Measurements from ENCODE around the gene RDX.

The RDX gene

GRCh38 chr11:110295531-110296225, 736 bp downstream of the RDX start:
- DNase-seq = peak; percentile 10 to 46
- H3K18ac ChIP-seq (ENCODE audit: low read length) = peak overlapping the region; percentile 99
- peak overlapping the region; percentile 99 for H3K27ac ChIP-seq (ENCODE audit: low read depth, low read length)
- H3K79me1 ChIP-seq (ENCODE audit: low read length) = peaks cover 34% of the 10 kb centered on the region
- peak overlapping the region; percentile 100 for H2BK5ac ChIP-seq (ENCODE audit: low read depth, low read length, poor library complexity)
- peak overlapping the region; percentile 100 for H4K91ac ChIP-seq (ENCODE audit: low read depth, low read length)
- peak overlapping the region; percentile 100 for H3K9ac ChIP-seq (ENCODE audit: low read length)
- H3K79me2 ChIP-seq (ENCODE audit: control insufficient read depth, insufficient read depth, low read length, poor library complexity) = peaks cover 31% of the 10 kb centered on the region
- H3K4me1 ChIP-seq (ENCODE audit: control insufficient read depth in 1 of 2, insufficient read depth in 2 of 2, low read length in 2 of 2) = peaks cover 18 to 27% of the 10 kb centered on the region in 2 experiments
- H2AK5ac ChIP-seq (ENCODE audit: low read length) = peak overlapping the region; percentile 100
- H3K27me3 ChIP-seq (ENCODE audit: insufficient read depth, low read length) = no peaks in the 10 kb centered on the region
- peak overlapping the region; percentile 90 for H2BK12ac ChIP-seq (ENCODE audit: low read length)
- H3K4me3 ChIP-seq (ENCODE audit: low read depth, low read length) = peak overlapping the region; percentile 96
- H3K4ac ChIP-seq (ENCODE audit: low read depth, low read length) = peak overlapping the region; percentile 100
- no peak overlapping the region for H3K23ac ChIP-seq (ENCODE audit: low read length)
- H2BK120ac ChIP-seq (ENCODE audit: insufficient read depth, low read length, poor library complexity) = peak overlapping the region; percentile 100
- peak overlapping the region; percentile 100 for H3K14ac ChIP-seq (ENCODE audit: low read length)
- peaks cover under 1% of the 10 kb centered on the region for H3K9me3 ChIP-seq (ENCODE audit: insufficient read depth, low read depth, low read length)
- peak overlapping the region; percentile 99 for H4K12ac ChIP-seq (ENCODE audit: low read depth, low read length)
- no CpG with 5 or more reads among the region's 39 CpGs for WGBS (ENCODE audit: extremely low coverage, insufficient coverage, insufficient read length)
- peak overlapping the region; percentile 93 for H4K8ac ChIP-seq (ENCODE audit: low read depth, low read length)
- peaks cover 5 to 7% of the 10 kb centered on the region in 2 experiments for H3K36me3 ChIP-seq (ENCODE audit: control insufficient read depth in 1 of 2, insufficient read depth in 2 of 2, low read length in 2 of 2)
- peak overlapping the region; percentile 83 for H2AFZ ChIP-seq (ENCODE audit: insufficient read depth, low read length, poor library complexity)
- peak overlapping the region; percentile 67 for H3K4me2 ChIP-seq (ENCODE audit: low read length)

DNA sequence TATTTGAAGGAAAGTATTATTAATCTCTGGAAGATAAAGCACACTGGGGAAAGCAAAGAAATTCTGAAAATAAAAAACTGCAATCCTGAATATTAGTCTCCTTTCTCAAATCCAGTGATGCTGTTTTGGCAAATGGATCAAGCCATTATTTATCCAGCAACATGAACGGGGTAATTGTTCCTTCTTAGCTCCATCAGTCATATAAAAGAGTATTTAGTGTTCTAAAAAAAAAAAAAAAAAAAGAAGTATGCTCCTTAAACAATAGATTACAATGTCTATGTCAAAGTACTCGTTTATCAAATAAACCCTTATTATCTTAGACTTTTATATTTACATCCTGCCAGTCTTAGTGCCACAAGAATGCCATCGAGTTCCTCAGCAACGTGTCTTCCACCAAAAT, 1.3 kb downstream of the RDX start:
- Histone ChIP-seq H2BK120ac (ENCODE audit: insufficient read depth, low read length, poor library complexity) (no peak overlapping the region), H3K27me3 (ENCODE audit: insufficient read depth, low read length) (no peaks in the 10 kb centered on the region), H3K79me2 (ENCODE audit: control insufficient read depth, insufficient read depth, low read length, poor library complexity) (peaks cover 33% of the 10 kb centered on the region), H2BK5ac (ENCODE audit: low read depth, low read length, poor library complexity) (no peak overlapping the region), H4K8ac (ENCODE audit: low read depth, low read length) (no peak overlapping the region), H2BK12ac (ENCODE audit: low read length) (no peak overlapping the region), H3K14ac (ENCODE audit: low read length) (no peak overlapping the region), H3K23ac (ENCODE audit: low read length) (no peak overlapping the region), H3K36me3 (ENCODE audit: control insufficient read depth in 1 of 2, insufficient read depth in 2 of 2, low read length in 2 of 2) (peaks cover 5 to 7% of the 10 kb centered on the region in 2 experiments), H3K9ac (ENCODE audit: low read length) (no peak overlapping the region), H3K4me3 (ENCODE audit: low read depth, low read length) (no peak overlapping the region), H3K4ac (ENCODE audit: low read depth, low read length) (no peak overlapping the region), H3K4me2 (ENCODE audit: low read length) (peak overlapping the region; percentile 67), H4K91ac (ENCODE audit: low read depth, low read length) (no peak overlapping the region), H3K27ac (ENCODE audit: low read depth, low read length) (no peak overlapping the region), H3K18ac (ENCODE audit: low read length) (no peak overlapping the region), H2AFZ (ENCODE audit: insufficient read depth, low read length, poor library complexity) (no peak overlapping the region), H4K12ac (ENCODE audit: low read depth, low read length) (no peak overlapping the region), H3K4me1 (ENCODE audit: control insufficient read depth in 1 of 2, insufficient read depth in 2 of 2, low read length in 2 of 2) (peaks cover 17 to 27% of the 10 kb centered on the region in 2 experiments), H3K79me1 (ENCODE audit: low read length) (peaks cover 34% of the 10 kb centered on the region), H3K9me3 (ENCODE audit: insufficient read depth, low read depth, low read length) (no peaks in the 10 kb centered on the region), H2AK5ac (ENCODE audit: low read length) (no peak overlapping the region)
- WGBS (ENCODE audit: extremely low coverage, insufficient coverage, insufficient read length) = no CpG with 5 or more reads among the region's 4 CpGs
- DNase-seq = no peak

GRCh38 chr11:110294509-110294908, 1.9 kb downstream of the RDX start:
- no peak overlapping the region for H2BK5ac ChIP-seq (ENCODE audit: low read depth, low read length, poor library complexity)
- DNase-seq = no peak
- peaks cover 29% of the 10 kb centered on the region for H3K79me1 ChIP-seq (ENCODE audit: low read length)
- no peak overlapping the region for H4K8ac ChIP-seq (ENCODE audit: low read depth, low read length)
- no peak overlapping the region for H3K4me3 ChIP-seq (ENCODE audit: low read depth, low read length)
- H3K4me1 ChIP-seq (ENCODE audit: control insufficient read depth in 1 of 2, insufficient read depth in 2 of 2, low read length in 2 of 2) = peaks cover 14 to 24% of the 10 kb centered on the region in 2 experiments
- no peak overlapping the region for H3K9ac ChIP-seq (ENCODE audit: low read length)
- peak overlapping the region; percentile 62 for H3K4me2 ChIP-seq (ENCODE audit: low read length)
- no peak overlapping the region for H4K12ac ChIP-seq (ENCODE audit: low read depth, low read length)
- no peak overlapping the region for H3K27ac ChIP-seq (ENCODE audit: low read depth, low read length)
- H3K79me2 ChIP-seq (ENCODE audit: control insufficient read depth, insufficient read depth, low read length, poor library complexity) = peaks cover 37% of the 10 kb centered on the region
- H3K23ac ChIP-seq (ENCODE audit: low read length) = no peak overlapping the region
- no peak overlapping the region for H2AK5ac ChIP-seq (ENCODE audit: low read length)
- no peaks in the 10 kb centered on the region for H3K9me3 ChIP-seq (ENCODE audit: insufficient read depth, low read depth, low read length)
- no peak overlapping the region for H3K4ac ChIP-seq (ENCODE audit: low read depth, low read length)
- H2BK12ac ChIP-seq (ENCODE audit: low read length) = no peak overlapping the region
- no peaks in the 10 kb centered on the region for H3K27me3 ChIP-seq (ENCODE audit: insufficient read depth, low read length)
- H4K91ac ChIP-seq (ENCODE audit: low read depth, low read length) = no peak overlapping the region
- no peak overlapping the region for H3K18ac ChIP-seq (ENCODE audit: low read length)
- H3K14ac ChIP-seq (ENCODE audit: low read length) = no peak overlapping the region
- H2BK120ac ChIP-seq (ENCODE audit: insufficient read depth, low read length, poor library complexity) = no peak overlapping the region
- peaks cover 5 to 7% of the 10 kb centered on the region in 2 experiments for H3K36me3 ChIP-seq (ENCODE audit: control insufficient read depth in 1 of 2, insufficient read depth in 2 of 2, low read length in 2 of 2)
- no peak overlapping the region for H2AFZ ChIP-seq (ENCODE audit: insufficient read depth, low read length, poor library complexity)
- 100% methylated on average over 1 of the region's 6 CpGs for WGBS (ENCODE audit: extremely low coverage, insufficient coverage, insufficient read length)

DNA sequence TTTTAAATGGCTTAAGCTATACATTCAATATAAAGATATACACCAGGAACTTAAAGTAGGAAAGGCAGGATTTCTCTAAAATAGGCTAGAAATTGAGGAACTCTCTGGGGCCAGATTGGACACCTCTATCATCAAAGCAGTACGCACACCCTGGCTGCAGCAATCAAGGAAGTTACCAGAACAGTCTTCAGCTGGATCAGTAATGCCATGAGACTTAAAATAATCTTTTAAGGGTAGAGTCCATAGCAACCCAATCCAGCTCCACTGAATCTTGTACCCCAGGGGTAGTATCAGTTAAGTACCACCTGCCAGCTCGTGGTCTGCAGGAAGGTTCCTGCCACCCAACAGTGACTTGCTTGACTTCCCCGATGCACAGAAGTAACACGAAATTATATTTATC, 3.0 kb downstream of the RDX start:
- no CpG with 5 or more reads among the region's 4 CpGs for WGBS (ENCODE audit: extremely low coverage, insufficient coverage, insufficient read length)
- Histone ChIP-seq H2BK120ac (ENCODE audit: insufficient read depth, low read length, poor library complexity) (no peak overlapping the region), H4K12ac (ENCODE audit: low read depth, low read length) (no peak overlapping the region), H3K14ac (ENCODE audit: low read length) (no peak overlapping the region), H3K4me1 (ENCODE audit: control insufficient read depth in 1 of 2, insufficient read depth in 2 of 2, low read length in 2 of 2) (peaks cover 10 to 13% of the 10 kb centered on the region in 2 experiments), H3K79me2 (ENCODE audit: control insufficient read depth, insufficient read depth, low read length, poor library complexity) (peaks cover 38% of the 10 kb centered on the region), H3K4me2 (ENCODE audit: low read length) (peak overlapping the region; percentile 50), H3K27ac (ENCODE audit: low read depth, low read length) (no peak overlapping the region), H3K9ac (ENCODE audit: low read length) (no peak overlapping the region), H3K4me3 (ENCODE audit: low read depth, low read length) (no peak overlapping the region), H3K9me3 (ENCODE audit: insufficient read depth, low read depth, low read length) (no peaks in the 10 kb centered on the region), H3K27me3 (ENCODE audit: insufficient read depth, low read length) (no peaks in the 10 kb centered on the region), H2AFZ (ENCODE audit: insufficient read depth, low read length, poor library complexity) (no peak overlapping the region), H3K79me1 (ENCODE audit: low read length) (peaks cover 23% of the 10 kb centered on the region), H4K91ac (ENCODE audit: low read depth, low read length) (no peak overlapping the region), H3K36me3 (ENCODE audit: control insufficient read depth in 1 of 2, insufficient read depth in 2 of 2, low read length in 2 of 2) (peaks cover 5 to 7% of the 10 kb centered on the region in 2 experiments), H2BK5ac (ENCODE audit: low read depth, low read length, poor library complexity) (peak overlapping the region; percentile 49), H4K8ac (ENCODE audit: low read depth, low read length) (peak overlapping the region; percentile 35), H3K23ac (ENCODE audit: low read length) (no peak overlapping the region), H2BK12ac (ENCODE audit: low read length) (no peak overlapping the region), H3K4ac (ENCODE audit: low read depth, low read length) (peak overlapping the region; percentile 99), H3K18ac (ENCODE audit: low read length) (peak overlapping the region; percentile 37), H2AK5ac (ENCODE audit: low read length) (no peak overlapping the region)
- DNase-seq = no peak
